MG63 (cell line): Measurements from ENCODE around the gene FBXO31. TPM values are rescaled to one million over a fixed set of nuclear protein-coding genes. Genes with fewer than 3 reads are reported as not detected.
"Not testable (repeated sequence)": the region's sequence is repeated elsewhere in the genome, so short reads cannot be mapped to it uniquely, and the experiment has no call there.

Source experiments
- DNase-seq: peaks from one replicate; pipeline ENCODE4 v3.0.0-alpha.2; 2020
- H3K27me3 ChIP-seq: fragments of 250-450 bp; sonication (Bioruptor Pico); 2 replicates; pipeline ENCODE4 v1.5.1; 2020; ENCODE audit warnings: mild to moderate bottlenecking, moderate library complexity
- H3K36me3 ChIP-seq: fragments of 250-450 bp; sonication (Bioruptor Pico); 2 replicates; pipeline ENCODE4 v1.5.1; 2020; ENCODE audit warnings: mild to moderate bottlenecking, moderate library complexity
- H3K4me3 ChIP-seq: fragments of 250-450 bp; sonication (Bioruptor Pico); 2 replicates; pipeline ENCODE4 v1.5.1; 2020; ENCODE audit warnings: mild to moderate bottlenecking, moderate library complexity
- H3K9me3 ChIP-seq: fragments of 250-450 bp; sonication (Bioruptor Pico); 2 replicates; pipeline ENCODE4 v1.5.1; 2020; ENCODE audit warnings: mild to moderate bottlenecking, moderate library complexity
- total RNA-seq: library from RNA; depleted of rRNA; stranded (reverse); fragments of >200 nt; shearing (Covaris generic); gene quantifications from 2 replicates; pipeline ENCODE4 v1.2.3, GENCODE V29; 2014; ENCODE audit warnings: low replicate concordance

FBXO31 gene
- total RNA-seq, 1 experiment from 2014 or later: 12.6 TPM

GRCh38 chr16:87374313-87374712, 9.3 kb downstream of the FBXO31 start:
- H3K36me3 ChIP-seq: no peaks in the 10 kb centered on the region; the same call in 1 of the 2 replicates
- H3K9me3 ChIP-seq: no peaks in the 10 kb centered on the region
- no peak for DNase-seq
- H3K4me3 ChIP-seq: no peak overlapping the region
- H3K27me3 ChIP-seq: no peaks in the 10 kb centered on the region

- Histone ChIP-seq H3K36me3 (no peaks in the 10 kb centered on the region; the same call in 1 of the 2 replicates), H3K27me3 (no peaks in the 10 kb centered on the region), H3K9me3 (no peaks in the 10 kb centered on the region), H3K4me3 (no peak overlapping the region)
- no peak for DNase-seq
Observed at GRCh38 chr16:87372305-87372704, 11.3 kb downstream of the FBXO31 start.

GRCh38 chr16:87371261-87371866, 12.2 kb downstream of the FBXO31 start:
- Histone ChIP-seq H3K27me3 (no peaks in the 10 kb centered on the region), H3K9me3 (no peaks in the 10 kb centered on the region), H3K36me3 (no peaks in the 10 kb centered on the region; the same call in 1 of the 2 replicates), H3K4me3 (no peak overlapping the region)
- DNase-seq: no peak

- Histone ChIP-seq H3K4me3 (no peak overlapping the region), H3K27me3 (no peaks in the 10 kb centered on the region), H3K9me3 (no peaks in the 10 kb centered on the region), H3K36me3 (no peaks in the 10 kb centered on the region; the same call in 1 of the 2 replicates)
- DNase-seq: no peak
Observed at GRCh38 chr16:87369796-87370719, 13.5 kb downstream of the FBXO31 start.

DNA sequence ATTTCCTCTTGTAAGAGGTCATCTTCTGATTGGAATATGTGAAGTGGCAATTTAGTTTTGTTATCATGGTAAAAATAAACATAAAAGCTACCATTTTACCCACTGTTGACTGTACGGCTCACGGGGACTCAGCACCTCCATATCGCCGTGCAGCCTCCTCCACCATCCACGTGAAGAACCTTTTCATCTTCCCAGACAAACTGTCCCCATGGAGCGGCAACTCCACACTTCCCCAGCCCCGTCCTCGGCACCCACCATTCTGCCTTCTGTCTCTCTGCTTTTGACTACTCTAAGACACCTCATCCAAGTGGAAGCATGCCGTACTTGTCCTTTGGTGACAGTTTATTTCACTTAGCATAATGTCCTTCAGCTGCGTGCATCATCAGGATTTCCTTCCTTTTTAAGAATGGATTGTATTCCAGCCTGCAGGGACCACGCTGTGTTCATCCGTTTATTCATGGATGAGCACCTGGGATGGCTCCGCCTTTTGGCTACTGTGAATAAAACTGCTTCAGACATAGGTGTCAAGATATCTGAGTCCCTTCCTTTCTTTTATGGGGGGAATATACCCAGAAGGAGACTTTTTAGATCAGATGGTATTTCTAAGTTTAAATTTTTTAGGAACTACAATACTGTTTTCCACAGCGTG, 14.3 kb downstream of the FBXO31 start:
- H3K36me3 ChIP-seq: no peaks in the 10 kb centered on the region; the same call in 1 of the 2 replicates

GRCh38 chr16:87368029-87368770, 15.4 kb downstream of the FBXO31 start:
- Histone ChIP-seq H3K36me3 (no peaks in the 10 kb centered on the region; the same call in 1 of the 2 replicates), H3K27me3 (no peaks in the 10 kb centered on the region), H3K4me3 (no peak overlapping the region), H3K9me3 (no peaks in the 10 kb centered on the region)
- DNase-seq: no peak

More for the DNA sequence above, 14.3 kb downstream of the FBXO31 start:
- Histone ChIP-seq H3K9me3 (no peaks in the 10 kb centered on the region), H3K27me3 (no peaks in the 10 kb centered on the region), H3K4me3 (no peak overlapping the region)
- DNase-seq: no peak

GRCh38 chr16:87367529-87367928, 16.0 kb downstream of the FBXO31 start:
- H3K36me3 ChIP-seq: no peaks in the 10 kb centered on the region; the same call in 1 of the 2 replicates
- H3K9me3 ChIP-seq: no peaks in the 10 kb centered on the region
- no peak overlapping the region for H3K4me3 ChIP-seq
- no peaks in the 10 kb centered on the region for H3K27me3 ChIP-seq
- DNase-seq: no peak

- DNase-seq: no peak
- H3K36me3 ChIP-seq: no peaks in the 10 kb centered on the region; the same call in 1 of the 2 replicates
- no peak overlapping the region for H3K4me3 ChIP-seq
- no peaks in the 10 kb centered on the region for H3K9me3 ChIP-seq
- H3K27me3 ChIP-seq: no peaks in the 10 kb centered on the region
Observed at GRCh38 chr16:87366930-87367329, 16.6 kb downstream of the FBXO31 start.

DNA sequence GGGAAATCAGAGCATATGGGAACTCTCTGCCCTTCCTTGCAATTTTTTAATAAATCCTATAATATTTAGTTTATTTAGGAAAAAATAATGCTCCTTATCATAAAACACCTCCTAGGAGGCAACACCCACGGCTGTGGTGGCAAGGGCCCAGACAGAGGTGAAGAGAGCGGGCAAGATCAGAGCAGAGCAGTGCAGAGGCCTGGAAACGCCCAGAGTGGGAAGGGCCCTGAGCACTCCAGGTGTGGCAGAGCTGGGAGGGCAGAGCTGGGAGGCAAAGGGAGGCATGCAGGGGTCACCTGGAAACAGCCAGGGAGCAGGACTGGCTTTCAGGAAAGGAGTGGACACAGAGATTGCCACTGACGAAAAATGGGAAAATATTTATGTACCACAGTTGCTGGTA, 17.3 kb downstream of the FBXO31 start:
- Histone ChIP-seq H3K36me3 (no peaks in the 10 kb centered on the region; the same call in 1 of the 2 replicates), H3K27me3 (no peaks in the 10 kb centered on the region), H3K9me3 (no peaks in the 10 kb centered on the region), H3K4me3 (no peak overlapping the region)
- no peak for DNase-seq

GRCh38 chr16:87365021-87365713, 18.4 kb downstream of the FBXO31 start:
- H3K4me3 ChIP-seq: no peak overlapping the region
- no peaks in the 10 kb centered on the region for H3K27me3 ChIP-seq
- no peaks in the 10 kb centered on the region for H3K9me3 ChIP-seq
- no peak for DNase-seq
- H3K36me3 ChIP-seq: no peaks in the 10 kb centered on the region; the same call in 1 of the 2 replicates

DNA sequence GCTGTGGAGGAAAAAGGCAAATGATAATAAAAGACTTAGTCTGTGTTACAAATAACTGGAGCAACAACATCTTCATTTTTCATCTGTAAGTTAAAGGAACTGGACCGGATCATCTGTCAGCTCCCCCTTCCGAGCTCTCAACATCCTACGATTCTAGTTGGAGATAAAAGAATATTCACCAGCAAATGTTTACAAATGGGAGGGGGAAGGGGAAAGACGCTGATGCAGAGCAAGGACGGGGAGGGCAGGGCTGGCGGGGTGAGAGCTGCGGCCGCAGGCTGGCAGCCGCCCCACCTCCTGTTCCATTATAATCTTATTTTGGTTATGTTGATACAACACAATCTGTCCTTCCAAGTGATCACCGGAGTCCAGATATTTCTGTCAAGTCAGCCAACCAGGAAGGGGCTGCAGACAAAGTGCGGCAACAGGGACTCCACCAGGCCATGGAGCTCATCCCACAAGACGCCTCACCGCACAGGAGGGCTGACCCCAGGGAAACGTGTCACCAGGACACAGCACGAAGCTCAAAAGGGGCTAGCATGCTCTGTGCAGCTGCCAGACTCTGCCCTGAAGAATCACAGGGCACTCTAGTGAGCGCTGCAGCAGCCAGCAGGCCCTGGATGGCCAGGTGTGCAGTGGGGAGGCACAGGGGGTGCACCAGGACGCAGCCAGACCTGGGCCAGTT, 19.7 kb downstream of the FBXO31 start:
- no peak overlapping the region for H3K4me3 ChIP-seq
- H3K9me3 ChIP-seq: no peaks in the 10 kb centered on the region
- no peaks in the 10 kb centered on the region; the same call in 1 of the 2 replicates for H3K36me3 ChIP-seq
- no peak for DNase-seq
- H3K27me3 ChIP-seq: no peaks in the 10 kb centered on the region

- not testable (repeated sequence) for H3K9me3 ChIP-seq, H3K27me3 ChIP-seq, H3K36me3 ChIP-seq, H3K4me3 ChIP-seq, DNase-seq
Observed at GRCh38 chr16:87362828-87363559, 20.6 kb downstream of the FBXO31 start.

DNA sequence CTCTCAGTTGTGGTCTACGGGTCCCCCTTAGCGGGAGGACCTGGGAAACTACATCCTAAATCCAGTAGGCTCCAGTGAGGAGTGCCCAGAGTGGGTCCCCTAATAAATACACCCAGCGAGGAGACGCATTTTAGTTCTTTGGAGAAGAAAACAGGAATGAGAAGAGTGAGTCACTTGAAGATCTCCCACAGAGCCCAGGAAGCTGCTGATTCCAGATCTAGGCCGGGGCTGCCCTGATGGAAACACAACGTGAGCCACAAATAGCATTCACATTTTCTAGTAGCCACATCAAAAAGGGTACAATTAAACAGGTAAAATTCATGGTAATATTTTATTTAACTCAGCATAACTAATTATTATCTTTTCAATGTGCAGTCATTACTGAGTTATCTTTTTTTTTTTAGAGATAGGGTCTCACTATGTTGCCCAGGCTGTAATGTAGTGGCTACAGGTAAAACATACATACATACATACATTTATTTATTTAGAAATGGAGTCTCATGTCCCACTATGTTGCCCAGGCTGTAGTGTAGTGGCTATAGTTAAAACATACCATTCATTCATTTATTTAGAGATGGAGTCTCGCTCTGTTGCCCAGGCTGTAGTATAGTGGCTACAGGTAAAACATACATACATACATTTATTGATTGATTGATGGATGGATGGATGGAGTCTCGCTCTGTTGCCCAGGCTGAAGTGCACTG, 21.5 kb downstream of the FBXO31 start:
- Histone ChIP-seq H3K27me3 (no peaks in the 10 kb centered on the region), H3K4me3 (no peak overlapping the region), H3K9me3 (no peaks in the 10 kb centered on the region), H3K36me3 (no peaks in the 10 kb centered on the region; the same call in 1 of the 2 replicates)
- DNase-seq: no peak

DNA sequence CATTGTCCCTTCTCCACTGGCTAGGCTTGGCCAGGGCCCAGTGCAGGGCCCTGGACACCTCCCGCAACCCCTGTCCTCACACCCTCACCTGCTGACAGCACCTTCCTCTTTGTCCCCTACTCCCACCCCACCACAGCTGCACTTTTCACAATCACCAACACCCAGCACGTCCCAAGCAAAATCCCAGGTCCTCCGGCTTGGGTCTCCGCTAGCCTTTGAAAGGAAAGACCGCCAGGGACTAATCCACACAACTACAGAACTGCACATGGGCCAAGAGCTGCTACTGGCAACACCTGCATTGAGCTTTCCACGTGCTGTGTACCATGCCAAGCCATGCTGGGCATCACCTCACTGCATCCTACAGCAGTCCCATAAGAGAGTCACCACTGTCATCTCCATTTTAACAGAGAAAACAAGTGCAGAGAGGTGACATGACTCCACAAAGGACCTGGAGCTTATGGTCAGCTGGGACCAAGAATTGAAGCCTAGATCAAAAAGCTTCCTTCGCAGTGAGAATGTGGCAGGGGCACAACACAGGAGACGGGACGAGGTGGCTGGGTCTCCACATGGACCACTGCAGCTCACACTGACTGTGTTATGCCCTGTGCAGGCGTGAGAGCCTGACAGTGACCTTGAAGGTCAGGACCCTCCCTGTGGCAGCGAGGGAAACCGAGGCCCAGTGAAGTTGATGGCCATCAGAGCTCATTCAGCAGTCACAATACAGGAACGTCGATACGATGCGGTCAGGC, 22.5 kb downstream of the FBXO31 start:
- no peak overlapping the region for H3K4me3 ChIP-seq
- no peaks in the 10 kb centered on the region; the same call in 1 of the 2 replicates for H3K36me3 ChIP-seq
- no peak for DNase-seq

More for the DNA sequence above, 22.5 kb downstream of the FBXO31 start:
- no peaks in the 10 kb centered on the region for H3K27me3 ChIP-seq
- no peaks in the 10 kb centered on the region for H3K9me3 ChIP-seq
